Daoy (cell line): ENCODE measurements around the gene ICAM1. TPM values are rescaled to one million over a fixed set of nuclear protein-coding genes. Genes with fewer than 3 reads are reported as not detected.
"Not testable (repeated sequence)": the region's sequence is repeated elsewhere in the genome, so short reads cannot be mapped to it uniquely, and the experiment has no call there.

Experiments
- DNase-seq: peaks from one replicate; pipeline ENCODE4 v3.0.0-alpha.2; 2015; ENCODE audit warnings: low read depth
- total RNA-seq: library from RNA; depleted of rRNA; stranded (reverse); fragments of >200 nt; shearing (Covaris generic); gene quantifications from 2 replicates; pipeline ENCODE4 v1.2.3, GENCODE V29; 2014

The ICAM1 gene
- total RNA-seq, 1 experiment from 2014 or later: 86.7 TPM

GRCh38 chr19:10241826-10242449, 29.0 kb upstream of the ICAM1 start:
- DNase-seq: not testable (repeated sequence)

GRCh38 chr19:10243606-10244005, 27.3 kb upstream of the ICAM1 start:
- DNase-seq: no peak

GRCh38 chr19:10245189-10245939, 25.6 kb upstream of the ICAM1 start:
- DNase-seq: no peak

- DNase-seq: no peak
Measured at GRCh38 chr19:10246511-10246910, 24.4 kb upstream of the ICAM1 start.

GRCh38 chr19:10251792-10252694, 18.9 kb upstream of the ICAM1 start, which contains the start of gene MRPL4:
TSS of gene MRPL4 (plus strand) at chr19:10252214. CDS start at chr19:10252254, 40 bp downstream.
- DNase-seq: peak; percentile 99

GRCh38 chr19:10252707-10253106, 18.2 kb upstream of the ICAM1 start:
- DNase-seq: no peak

GRCh38 chr19:10254244-10254643, 16.7 kb upstream of the ICAM1 start:
- no peak for DNase-seq

- no peak for DNase-seq
Measured at GRCh38 chr19:10255358-10255757, 15.6 kb upstream of the ICAM1 start.

- no peak for DNase-seq
Measured at GRCh38 chr19:10256551-10256950, 14.4 kb upstream of the ICAM1 start.

- DNase-seq: no peak
Measured at GRCh38 chr19:10256970-10257615, 13.8 kb upstream of the ICAM1 start.

- no peak for DNase-seq
Measured at GRCh38 chr19:10258080-10258710, 12.7 kb upstream of the ICAM1 start.

- DNase-seq: peak; percentile 95
Measured at GRCh38 chr19:10259162-10259905, 11.6 kb upstream of the ICAM1 start.

GRCh38 chr19:10260141-10260584, 10.8 kb upstream of the ICAM1 start:
- DNase-seq: peak; percentile 83

GRCh38 chr19:10262771-10263170, 8.1 kb upstream of the ICAM1 start:
- peak; percentile 53 for DNase-seq

- DNase-seq: no peak
Measured at GRCh38 chr19:10266706-10267105, 4.2 kb upstream of the ICAM1 start.

- no peak for DNase-seq
Measured at GRCh38 chr19:10268071-10268470, 2.8 kb upstream of the ICAM1 start.

- peak; percentile 87 for DNase-seq
Measured at GRCh38 chr19:10269333-10270179, 1.4 kb upstream of the ICAM1 start.

- DNase-seq: peak; percentile 53
Measured at GRCh38 chr19:10270180-10270615, 722 bp upstream of the ICAM1 start.

GRCh38 chr19:10271543-10272086, 695 bp downstream of the ICAM1 start:
- DNase-seq: peak; percentile 71
